Measurements from ENCODE around the gene PSD2. TPM values are rescaled to one million over a fixed set of nuclear protein-coding genes. Genes with fewer than 3 reads are reported as not detected.

The PSD2 gene
- total RNA-seq, 1 experiment from 2014 or later, result 0.22 TPM

- Mint-ChIP-seq H3K4me3 (no peak overlapping the region), H3K27me3 (ENCODE audit: low read depth) (peaks cover 97% of the 10 kb centered on the region), H3K9me3 (no peaks in the 10 kb centered on the region; a peak in 3 of 5 replicates), H3K36me3 (ENCODE audit: insufficient read depth in 1 of 3, low read depth in 3 of 3) (no peaks in the 10 kb centered on the region; a peak in 1 of 7 replicates), H3K4me1 (peaks cover 42 to 52% of the 10 kb centered on the region in 2 experiments), H3K27ac (no peak overlapping the region)
- no peaks in the 10 kb centered on the region for H3K4me1 ChIP-seq (ENCODE audit: insufficient read depth, low read length)
- no peak overlapping the region for H4K5ac ChIP-seq (ENCODE audit: insufficient read length, low read depth, low read length)
- H3K18ac ChIP-seq (ENCODE audit: insufficient read length, low read depth, low read length), result no peak overlapping the region
- no peak overlapping the region for H3K56ac ChIP-seq (ENCODE audit: insufficient read length, low read depth, low read length)
- H2BK120ac ChIP-seq (ENCODE audit: low read depth, low read length, poor library complexity, severe bottlenecking), result no peak overlapping the region
- H4K8ac ChIP-seq (replicated peaks; ENCODE audit: insufficient read length, low read depth, low read length), result no peak overlapping the region
- H4K91ac ChIP-seq (ENCODE audit: insufficient read length, low read depth, low read length), result no peak overlapping the region
- no peak overlapping the region for H2AK5ac ChIP-seq (ENCODE audit: insufficient read length, low read length)
- H3K4ac ChIP-seq (ENCODE audit: low read depth, low read length), result no peak overlapping the region
- no peak overlapping the region for H2AFZ ChIP-seq (ENCODE audit: low read length)
- H2BK20ac ChIP-seq (ENCODE audit: low read depth, low read length, poor library complexity, severe bottlenecking), result no peak overlapping the region
- no peak overlapping the region for H2BK15ac ChIP-seq (ENCODE audit: low read depth, low read length)
- no peaks in the 10 kb centered on the region for H3K79me2 ChIP-seq (ENCODE audit: insufficient read depth, low read length)
- no peak overlapping the region for H3K23ac ChIP-seq (ENCODE audit: insufficient read length, low read depth, low read length)
- H4K20me1 ChIP-seq (ENCODE audit: control insufficient read depth, insufficient read depth, insufficient read length), result no peaks in the 10 kb centered on the region
- H3K14ac ChIP-seq (ENCODE audit: insufficient read depth, low read length), result no peak overlapping the region
- no peak for DNase-seq
- no CpG with 5 or more reads among the region's 7 CpGs for WGBS (ENCODE audit: extremely low coverage, insufficient read length, low lambda C conversion rate)
- no peak for TF ChIP-seq CTCF (conservative IDR thresholded peaks at IDR 0.05)
- peaks cover 22% of the 10 kb centered on the region; the same call in 1 of the 2 replicates for H3K27me3 ChIP-seq (ENCODE audit: insufficient read depth, low read length)
- no peak overlapping the region for H2BK5ac ChIP-seq (ENCODE audit: insufficient read length, low read length)
- H3K79me1 ChIP-seq (ENCODE audit: insufficient read depth, low read depth, low read length, poor library complexity, severe bottlenecking), result no peaks in the 10 kb centered on the region
- no peak overlapping the region for H2BK12ac ChIP-seq (ENCODE audit: insufficient read length, low read depth, low read length)
- H3K27ac ChIP-seq (ENCODE audit: insufficient read length, low read depth, low read length), result no peak overlapping the region
- peaks cover 10% of the 10 kb centered on the region for H3K23me2 ChIP-seq (ENCODE audit: insufficient read length, low read depth, low read length, poor library complexity, severe bottlenecking)
- no peak overlapping the region for H3T11ph ChIP-seq (ENCODE audit: low read length)
- H3K9ac ChIP-seq (ENCODE audit: extremely low read depth, insufficient read length, low read length), result no peak overlapping the region
- no peak overlapping the region for H3K4me2 ChIP-seq (ENCODE audit: insufficient read depth, insufficient read length, low read length)
- no peaks in the 10 kb centered on the region for H3K9me3 ChIP-seq (ENCODE audit: control insufficient read depth, low read depth, low read length)
Observed at GRCh38 chr5:139758510-139759075, 37.0 kb upstream of the PSD2 start.

All from H9 (cell line).